A549 (cell line): ENCODE measurements around the gene CAPN13. TPM values are rescaled to one million over a fixed set of nuclear protein-coding genes. Genes with fewer than 3 reads are reported as not detected.

Experiments used
- ATAC-seq, 2 experiments: fragments of 200-7000 bp in 1 of 2; fragments of >200 bp in 1 of 2; cut with Nextera tagmentation in 1 of 2; cut with Tn5 transposase in 1 of 2; 3 replicates each; pipeline versions ENCODE4 v1.8.0 to v1.9.1; 2018 to 2020; ENCODE audit warnings: mild to moderate bottlenecking in 1 of 2, moderate library complexity in 1 of 2
- CTCF ChIA-PET: fragments of 300-600 bp; sonication (Branson Sonifier 250); formaldehyde crosslinking; extraction: SDS; loops from one replicate; lab custom pipeline; 2021; ENCODE audit warnings: antibody characterized with exemption, inconsistent platforms; lab: Yijun Ruan, JAX
- POLR2A ChIA-PET: fragments of 350-600 bp; formaldehyde crosslinking; extraction: SDS; loops from one replicate; lab custom pipeline; 2021; ENCODE audit warnings: antibody characterized with exemption, inconsistent platforms; lab: Yijun Ruan, JAX
- DNase-seq, 2 experiments: peaks; one replicate each; pipeline versions ENCODE4 v3.0.0 to v3.0.0-alpha.2; 2011 to 2016; ENCODE audit warnings: low read depth in 1 of 2, low spot score in 1 of 2
- FAIRE-seq: peaks from 2 replicates; lab custom pipeline; 2011; peaks lifted over from hg19 to GRCh38; lab: Jason Lieb, UNC
- H3K27ac ChIP-seq, 2 experiments: fragments of >200 bp; sonication (Bioruptor Twin); formaldehyde crosslinking; 3 replicates each; pipeline ENCODE4 v1.5.1; 2016 to 2017
- H3K4me1 ChIP-seq: fragments of >200 bp; sonication (Bioruptor Twin); formaldehyde crosslinking; 3 replicates; pipeline ENCODE4 v1.6.1; 2016
- H3K4me2 ChIP-seq: fragments of >200 bp; sonication (Bioruptor Twin); formaldehyde crosslinking; 3 replicates; pipeline ENCODE4 v1.6.1; 2016
- H3K4me3 ChIP-seq: fragments of >200 bp; sonication (Bioruptor Twin); formaldehyde crosslinking; 3 replicates; pipeline ENCODE4 v1.5.1; 2016
- H3K9me3 ChIP-seq: fragments of >200 bp; sonication (Bioruptor Twin); formaldehyde crosslinking; 3 replicates; pipeline ENCODE4 v1.6.1; 2016
- BHLHE40 ChIP-seq: IDR thresholded peaks from 2 replicates; pipeline ENCODE4 v1.6.1; 2012; ENCODE audit warnings: low read depth, low read length, inconsistent platforms
- CBX2 ChIP-seq: fragments of 200-600 bp; sonication (generic); IDR thresholded peaks from 2 replicates; pipeline ENCODE4 v1.6.1; 2016; ENCODE audit warnings: low read depth, mild to moderate bottlenecking, borderline replicate concordance
- EHF ChIP-seq: fragments of 250-450 bp; sonication (Bioruptor Pico); IDR thresholded peaks from 2 replicates; pipeline ENCODE4 v1.5.0; 2020; ENCODE audit warnings: mild to moderate bottlenecking
- EHMT2 ChIP-seq: fragments of 200-600 bp; sonication (generic); IDR thresholded peaks from 2 replicates; pipeline ENCODE4 v1.6.1; 2016; ENCODE audit warnings: antibody characterized with exemption, low read depth, mild to moderate bottlenecking, moderate library complexity
- FOSB ChIP-seq: fragments of 250-450 bp; sonication (Bioruptor Pico); IDR thresholded peaks from 2 replicates; pipeline ENCODE4 v1.5.0; 2020; ENCODE audit warnings: mild to moderate bottlenecking, moderate library complexity
- FOSL2 ChIP-seq, 2 experiments: fragments of 450-650 bp in 1 of 2; fragments of >200 bp in 1 of 2; sonication (Bioruptor Twin) in 1 of 2; formaldehyde crosslinking; IDR thresholded peaks; 2 replicates each; pipeline versions ENCODE4 v1.5.0 to v1.6.1; 2016 to 2020; ENCODE audit warnings: mild to moderate bottlenecking in 1 of 2, moderate library complexity in 1 of 2
- HEYL ChIP-seq: fragments of 250-450 bp; sonication (Bioruptor Pico); IDR thresholded peaks from 2 replicates; pipeline ENCODE4 v1.8.0; 2021; ENCODE audit warnings: mild to moderate bottlenecking, moderate library complexity
- HOXB5 ChIP-seq: fragments of 250-450 bp; sonication (Bioruptor Pico); IDR thresholded peaks from 2 replicates; pipeline ENCODE4 v1.5.0; 2020; ENCODE audit warnings: mild to moderate bottlenecking, moderate library complexity
- KDM1A ChIP-seq: fragments of 200-600 bp; sonication (generic); IDR thresholded peaks from 2 replicates; pipeline ENCODE4 v1.6.1; 2016; ENCODE audit warnings: low read depth, mild to moderate bottlenecking
- MAZ ChIP-seq: fragments of 150-350 bp; IDR thresholded peaks from 2 replicates; pipeline ENCODE4 v1.6.1; 2014; ENCODE audit warnings: antibody characterized with exemption, low read depth, low read length, borderline replicate concordance
- NFE2L2 ChIP-seq: fragments of 150-350 bp; conservative IDR thresholded peaks from 2 replicates; pipeline ENCODE4 v1.6.1; 2014; ENCODE audit warnings: low read length
- NPAS2 ChIP-seq: fragments of 250-450 bp; sonication (Bioruptor Pico); IDR thresholded peaks from 2 replicates; pipeline ENCODE4 v1.8.0; 2022; ENCODE audit warnings: mild to moderate bottlenecking, moderate library complexity, borderline replicate concordance
- NR3C1 ChIP-seq: fragments of >200 bp; sonication (Bioruptor Twin); formaldehyde crosslinking; IDR thresholded peaks from 3 replicates; pipeline ENCODE4 v1.6.1; 2017
- PHF8 ChIP-seq: fragments of 200-600 bp; sonication (generic); IDR thresholded peaks from 2 replicates; pipeline ENCODE4 v1.6.1; 2016; ENCODE audit warnings: low read depth, mild to moderate bottlenecking, antibody characterized with exemption, moderate library complexity, borderline replicate concordance
- POLR2AphosphoS2 ChIP-seq: conservative IDR thresholded peaks from 2 replicates; pipeline ENCODE4 v1.6.1; 2012; ENCODE audit warnings: low read length, improper control_type of control experiment, inconsistent platforms
- RARB ChIP-seq: fragments of 250-450 bp; sonication (Bioruptor Pico); IDR thresholded peaks from 2 replicates; pipeline ENCODE4 v1.8.0; 2021; ENCODE audit warnings: mild to moderate bottlenecking, moderate library complexity
- RCOR1 ChIP-seq: fragments of 150-350 bp; IDR thresholded peaks from 2 replicates; pipeline ENCODE4 v1.6.1; 2014; ENCODE audit warnings: antibody characterized with exemption, low read length, low read depth
- SREBF2 ChIP-seq: fragments of 450-650 bp; IDR thresholded peaks from 2 replicates; pipeline ENCODE4 v1.6.1; 2014; ENCODE audit warnings: mild to moderate bottlenecking, moderate library complexity
- TFCP2L1 ChIP-seq: fragments of 250-450 bp; sonication (Bioruptor Pico); IDR thresholded peaks from 2 replicates; pipeline ENCODE4 v1.5.0; 2021; ENCODE audit warnings: mild to moderate bottlenecking
- TP53 ChIP-seq: fragments of 250-450 bp; sonication (Bioruptor Pico); IDR thresholded peaks from 2 replicates; pipeline ENCODE4 v1.5.0; 2021; ENCODE audit warnings: mild to moderate bottlenecking, moderate library complexity
- ZC3H11A ChIP-seq: fragments of 450-650 bp; IDR thresholded peaks from 2 replicates; pipeline ENCODE4 v1.6.1; 2014; ENCODE audit warnings: antibody characterized with exemption, mild to moderate bottlenecking
- ZSCAN20 ChIP-seq: fragments of 250-450 bp; sonication (Bioruptor Pico); IDR thresholded peaks from 2 replicates; pipeline ENCODE4 v1.8.0; 2022; ENCODE audit warnings: mild to moderate bottlenecking, moderate library complexity
- WGBS: methylation state at CpG from one replicate; pipeline ENCODE4 v1.1.6; 2017; ENCODE audit errors: missing lambda C conversion rate; 5-methylcytosine and 5-hydroxymethylcytosine counted together
- polyA plus RNA-seq, 4 experiments: library from polyadenylated mRNA; depleted of rRNA in 3 of 4; stranded (reverse); fragments of >200 nt; fragmentation: RNase III in 1 of 4; extraction: RNeasy Plus Mini Kit Qiagen cat#74134 plus additional on column Dnase treatment in 1 of 4; gene quantifications; 2 replicates in 3 of 4; 3 replicates in 1 of 4; pipeline ENCODE4 v1.2.3, GENCODE V29; 2011 to 2017
- TF ChIP-seq, protein P1 (sequence below): fragments of 150-350 bp; IDR thresholded peaks from 2 replicates; pipeline ENCODE4 v1.6.1; 2014; ENCODE audit warnings: low read depth, mild to moderate bottlenecking, low read length
- TF ChIP-seq, protein P2 (sequence below): IDR thresholded peaks from 2 replicates; pipeline ENCODE4 v1.6.1; 2012
- TF ChIP-seq, protein P3 (sequence below): fragments of >200 bp; sonication (Bioruptor Twin); formaldehyde crosslinking; IDR thresholded peaks from 3 replicates; pipeline ENCODE4 v1.5.1; 2016
- TF ChIP-seq, protein P4 (sequence below): fragments of 200-600 bp; sonication (generic); IDR thresholded peaks from 2 replicates; pipeline ENCODE4 v1.6.1; 2016; ENCODE audit warnings: antibody characterized with exemption, mild to moderate bottlenecking, moderate library complexity
- TF ChIP-seq, protein P5 (sequence below): IDR thresholded peaks from 2 replicates; pipeline ENCODE4 v1.6.1; 2012; ENCODE audit warnings: low read depth, borderline replicate concordance

Gene CAPN13
- polyA plus RNA-seq, 2 of the 4 experiments (the other 2 are of a cell fraction): 0.08 to 0.18 TPM

DNA sequence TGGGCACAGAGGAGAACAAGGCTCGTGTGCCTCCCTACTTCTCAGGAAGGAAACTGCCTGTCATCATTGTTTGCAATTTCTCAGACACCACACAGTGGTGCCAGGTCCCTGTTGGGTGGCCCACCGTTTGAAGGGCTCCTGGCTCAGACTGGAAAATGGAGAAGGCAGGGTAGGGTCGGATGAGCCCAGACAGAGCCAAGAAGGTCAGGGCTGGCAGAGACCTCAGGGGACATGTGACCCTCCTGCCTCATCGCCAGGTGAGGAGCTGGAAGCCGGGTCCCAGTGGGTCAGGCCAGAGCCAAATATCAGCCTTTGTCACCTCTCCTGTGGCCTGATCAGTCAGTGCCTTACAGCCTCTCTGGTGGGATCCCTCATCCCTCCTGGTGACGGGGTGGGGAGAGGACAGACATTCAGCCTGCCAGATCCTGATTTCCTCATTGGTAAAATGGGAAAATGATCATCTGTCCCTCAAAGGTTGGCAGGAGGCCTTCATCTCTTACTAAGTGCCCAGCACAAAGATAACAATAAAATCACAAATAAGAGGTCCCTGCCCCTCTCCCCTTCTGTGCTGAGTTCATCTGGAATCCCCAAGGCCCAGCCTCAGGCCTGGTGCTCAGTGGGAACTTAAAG lies 117.6 kb downstream of the CAPN13 start:
- DNase-seq (no peak), ATAC-seq (no peak), FAIRE-seq (no peak)
- Histone ChIP-seq H3K27ac (no peak overlapping the region), H3K9me3 (no peaks in the 10 kb centered on the region), H3K4me2 (no peak overlapping the region), H3K4me3 (no peak overlapping the region), H3K4me1 (no peaks in the 10 kb centered on the region)
- TF ChIP-seq, protein P1, sequence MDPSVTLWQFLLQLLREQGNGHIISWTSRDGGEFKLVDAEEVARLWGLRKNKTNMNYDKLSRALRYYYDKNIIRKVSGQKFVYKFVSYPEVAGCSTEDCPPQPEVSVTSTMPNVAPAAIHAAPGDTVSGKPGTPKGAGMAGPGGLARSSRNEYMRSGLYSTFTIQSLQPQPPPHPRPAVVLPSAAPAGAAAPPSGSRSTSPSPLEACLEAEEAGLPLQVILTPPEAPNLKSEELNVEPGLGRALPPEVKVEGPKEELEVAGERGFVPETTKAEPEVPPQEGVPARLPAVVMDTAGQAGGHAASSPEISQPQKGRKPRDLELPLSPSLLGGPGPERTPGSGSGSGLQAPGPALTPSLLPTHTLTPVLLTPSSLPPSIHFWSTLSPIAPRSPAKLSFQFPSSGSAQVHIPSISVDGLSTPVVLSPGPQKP: no peak
- no peak for TF ChIP-seq FOSL2 (IDR thresholded peaks at IDR 0.05)
- TF ChIP-seq FOSL2 (CRISPR knock-in tag; IDR thresholded peaks at IDR 0.05): no peak
- TF ChIP-seq ZSCAN20 (CRISPR knock-in tag): no peak
- TF ChIP-seq POLR2AphosphoS2: no peak
- TF ChIP-seq, protein P2, sequence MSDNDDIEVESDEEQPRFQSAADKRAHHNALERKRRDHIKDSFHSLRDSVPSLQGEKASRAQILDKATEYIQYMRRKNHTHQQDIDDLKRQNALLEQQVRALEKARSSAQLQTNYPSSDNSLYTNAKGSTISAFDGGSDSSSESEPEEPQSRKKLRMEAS: no peak
- TF ChIP-seq CBX2: no peak
- TF ChIP-seq HEYL (CRISPR knock-in tag): no peak
- no peak for TF ChIP-seq NR3C1
- TF ChIP-seq NFE2L2: no peak
- TF ChIP-seq BHLHE40: no peak
- no peak for TF ChIP-seq MAZ
- no peak for TF ChIP-seq EHMT2
- no peak for TF ChIP-seq PHF8
- TF ChIP-seq, protein P3, sequence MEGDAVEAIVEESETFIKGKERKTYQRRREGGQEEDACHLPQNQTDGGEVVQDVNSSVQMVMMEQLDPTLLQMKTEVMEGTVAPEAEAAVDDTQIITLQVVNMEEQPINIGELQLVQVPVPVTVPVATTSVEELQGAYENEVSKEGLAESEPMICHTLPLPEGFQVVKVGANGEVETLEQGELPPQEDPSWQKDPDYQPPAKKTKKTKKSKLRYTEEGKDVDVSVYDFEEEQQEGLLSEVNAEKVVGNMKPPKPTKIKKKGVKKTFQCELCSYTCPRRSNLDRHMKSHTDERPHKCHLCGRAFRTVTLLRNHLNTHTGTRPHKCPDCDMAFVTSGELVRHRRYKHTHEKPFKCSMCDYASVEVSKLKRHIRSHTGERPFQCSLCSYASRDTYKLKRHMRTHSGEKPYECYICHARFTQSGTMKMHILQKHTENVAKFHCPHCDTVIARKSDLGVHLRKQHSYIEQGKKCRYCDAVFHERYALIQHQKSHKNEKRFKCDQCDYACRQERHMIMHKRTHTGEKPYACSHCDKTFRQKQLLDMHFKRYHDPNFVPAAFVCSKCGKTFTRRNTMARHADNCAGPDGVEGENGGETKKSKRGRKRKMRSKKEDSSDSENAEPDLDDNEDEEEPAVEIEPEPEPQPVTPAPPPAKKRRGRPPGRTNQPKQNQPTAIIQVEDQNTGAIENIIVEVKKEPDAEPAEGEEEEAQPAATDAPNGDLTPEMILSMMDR: no peak
- TF ChIP-seq, protein P4, sequence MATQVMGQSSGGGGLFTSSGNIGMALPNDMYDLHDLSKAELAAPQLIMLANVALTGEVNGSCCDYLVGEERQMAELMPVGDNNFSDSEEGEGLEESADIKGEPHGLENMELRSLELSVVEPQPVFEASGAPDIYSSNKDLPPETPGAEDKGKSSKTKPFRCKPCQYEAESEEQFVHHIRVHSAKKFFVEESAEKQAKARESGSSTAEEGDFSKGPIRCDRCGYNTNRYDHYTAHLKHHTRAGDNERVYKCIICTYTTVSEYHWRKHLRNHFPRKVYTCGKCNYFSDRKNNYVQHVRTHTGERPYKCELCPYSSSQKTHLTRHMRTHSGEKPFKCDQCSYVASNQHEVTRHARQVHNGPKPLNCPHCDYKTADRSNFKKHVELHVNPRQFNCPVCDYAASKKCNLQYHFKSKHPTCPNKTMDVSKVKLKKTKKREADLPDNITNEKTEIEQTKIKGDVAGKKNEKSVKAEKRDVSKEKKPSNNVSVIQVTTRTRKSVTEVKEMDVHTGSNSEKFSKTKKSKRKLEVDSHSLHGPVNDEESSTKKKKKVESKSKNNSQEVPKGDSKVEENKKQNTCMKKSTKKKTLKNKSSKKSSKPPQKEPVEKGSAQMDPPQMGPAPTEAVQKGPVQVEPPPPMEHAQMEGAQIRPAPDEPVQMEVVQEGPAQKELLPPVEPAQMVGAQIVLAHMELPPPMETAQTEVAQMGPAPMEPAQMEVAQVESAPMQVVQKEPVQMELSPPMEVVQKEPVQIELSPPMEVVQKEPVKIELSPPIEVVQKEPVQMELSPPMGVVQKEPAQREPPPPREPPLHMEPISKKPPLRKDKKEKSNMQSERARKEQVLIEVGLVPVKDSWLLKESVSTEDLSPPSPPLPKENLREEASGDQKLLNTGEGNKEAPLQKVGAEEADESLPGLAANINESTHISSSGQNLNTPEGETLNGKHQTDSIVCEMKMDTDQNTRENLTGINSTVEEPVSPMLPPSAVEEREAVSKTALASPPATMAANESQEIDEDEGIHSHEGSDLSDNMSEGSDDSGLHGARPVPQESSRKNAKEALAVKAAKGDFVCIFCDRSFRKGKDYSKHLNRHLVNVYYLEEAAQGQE: no peak
- TF ChIP-seq TP53 (CRISPR knock-in tag): no peak
- TF ChIP-seq FOSB (CRISPR knock-in tag): no peak
- ChIA-PET POLR2A (no interaction called here), CTCF (interaction anchor here (0.6 to 13.6 kb wide), 2 partner anchors 20 to 75 kb away, joined by 3 to 191 read pairs; no protein-coding TSS in a partner anchor)
- WGBS: 67% methylated on average over 6 of the region's 6 CpGs

DNA sequence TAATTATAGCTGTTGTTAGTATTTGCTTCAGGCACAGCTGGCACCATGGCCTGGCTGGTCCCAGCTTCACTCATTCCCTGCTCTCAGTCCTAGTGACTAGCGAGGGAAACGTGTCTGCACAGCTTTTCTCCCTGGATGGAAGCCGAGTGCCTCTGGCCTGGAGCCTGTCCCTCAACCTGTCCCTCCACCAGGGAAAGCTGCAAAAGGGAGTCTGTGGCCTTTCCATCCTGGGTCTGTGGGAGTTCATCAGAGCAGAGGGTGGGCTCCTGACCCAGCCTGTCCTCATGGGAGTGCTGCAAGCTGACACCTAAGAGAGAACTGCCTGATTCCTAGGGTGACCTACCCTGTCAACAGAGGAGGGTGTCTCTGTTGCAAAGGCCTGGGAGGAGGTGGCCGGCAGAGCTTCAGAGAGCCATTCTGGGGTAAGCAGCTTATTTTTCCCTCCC lies 118.3 kb downstream of the CAPN13 start:
- H3K4me2 ChIP-seq: no peak overlapping the region
- ATAC-seq (no peak), DNase-seq (no peak), FAIRE-seq (no peak)
- 85% methylated on average over 4 of the region's 4 CpGs for WGBS
- no peak overlapping the region for H3K27ac ChIP-seq
- ChIA-PET CTCF (interaction anchor here (0.6 to 13.6 kb wide), 6 partner anchors 21 to 524 kb away, joined by 3 to 191 read pairs (median 4); no protein-coding TSS in a partner anchor), POLR2A (interaction anchor here (1.2 kb wide), 1 partner anchor 458 kb away, joined by 6 read pairs; no protein-coding TSS in a partner anchor)
- no peaks in the 10 kb centered on the region for H3K9me3 ChIP-seq
- TF ChIP-seq HOXB5 (CRISPR knock-in tag) (no peak), NPAS2 (CRISPR knock-in tag) (no peak), ZC3H11A (no peak), TP53 (CRISPR knock-in tag) (no peak), SREBF2 (no peak), HEYL (CRISPR knock-in tag) (no peak), RCOR1 (no peak), KDM1A (no peak), TFCP2L1 (CRISPR knock-in tag) (no peak), EHF (CRISPR knock-in tag) (no peak), RARB (CRISPR knock-in tag) (no peak), FOSL2 (IDR thresholded peaks at IDR 0.05) (no peak), FOSL2 (CRISPR knock-in tag; IDR thresholded peaks at IDR 0.05) (no peak)
- TF ChIP-seq, protein P5, sequence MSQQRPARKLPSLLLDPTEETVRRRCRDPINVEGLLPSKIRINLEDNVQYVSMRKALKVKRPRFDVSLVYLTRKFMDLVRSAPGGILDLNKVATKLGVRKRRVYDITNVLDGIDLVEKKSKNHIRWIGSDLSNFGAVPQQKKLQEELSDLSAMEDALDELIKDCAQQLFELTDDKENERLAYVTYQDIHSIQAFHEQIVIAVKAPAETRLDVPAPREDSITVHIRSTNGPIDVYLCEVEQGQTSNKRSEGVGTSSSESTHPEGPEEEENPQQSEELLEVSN: no peak
- no peak overlapping the region for H3K4me3 ChIP-seq
- no peaks in the 10 kb centered on the region for H3K4me1 ChIP-seq
